H9 (cell line): ENCODE measurements around the gene DIAPH2. TPM values are rescaled to one million over a fixed set of nuclear protein-coding genes. Genes with fewer than 3 reads are reported as not detected.

Source experiments
- DNase-seq: peaks from one replicate; pipeline ENCODE4 v3.0.0-alpha.2; 2017
- H2AFZ ChIP-seq: one replicate; pipeline ENCODE4 v1.6.1; 2013; ENCODE audit warnings: mild to moderate bottlenecking, low read length, control low read depth, moderate library complexity
- H2AK5ac ChIP-seq: 2 replicates; pipeline ENCODE4 v1.6.1; 2013; ENCODE audit warnings: low read length, control low read depth, mixed read lengths; ENCODE audit not compliant: insufficient read length
- H2BK120ac ChIP-seq: one replicate; pipeline ENCODE4 v1.6.1; 2013; ENCODE audit warnings: low read depth, mild to moderate bottlenecking, low read length, control low read depth, inconsistent platforms; ENCODE audit not compliant: poor library complexity, severe bottlenecking
- H2BK12ac ChIP-seq: 2 replicates; pipeline ENCODE4 v1.6.1; 2013; ENCODE audit warnings: low read length, control low read depth, mixed read lengths, low read depth; ENCODE audit not compliant: insufficient read length
- H2BK15ac ChIP-seq: 2 replicates; pipeline ENCODE4 v1.6.1; 2013; ENCODE audit warnings: low read depth, low read length, control low read depth
- H2BK20ac ChIP-seq: one replicate; pipeline ENCODE4 v1.6.1; 2013; ENCODE audit warnings: low read depth, mild to moderate bottlenecking, low read length, control low read depth, inconsistent platforms; ENCODE audit not compliant: poor library complexity, severe bottlenecking
- H2BK5ac ChIP-seq: 2 replicates; pipeline ENCODE4 v1.6.1; 2013; ENCODE audit warnings: low read length, control low read depth, mixed read lengths; ENCODE audit not compliant: insufficient read length
- H3K14ac ChIP-seq: 2 replicates; pipeline ENCODE4 v1.6.1; 2013; ENCODE audit warnings: low read length, control low read depth; ENCODE audit not compliant: insufficient read depth
- H3K18ac ChIP-seq: 2 replicates; pipeline ENCODE4 v1.6.1; 2013; ENCODE audit warnings: low read depth, mild to moderate bottlenecking, mixed read lengths, low read length, control low read depth; ENCODE audit not compliant: insufficient read length
- H3K23ac ChIP-seq: 2 replicates; pipeline ENCODE4 v1.6.1; 2013; ENCODE audit warnings: low read length, control low read depth, mixed read lengths, low read depth; ENCODE audit not compliant: insufficient read length
- H3K23me2 ChIP-seq: 2 replicates; pipeline ENCODE4 v1.6.1; 2013; ENCODE audit warnings: low read depth, mild to moderate bottlenecking, mixed read lengths, low read length, control low read depth; ENCODE audit not compliant: insufficient read length, poor library complexity, severe bottlenecking
- H3K27ac ChIP-seq: 2 replicates; pipeline ENCODE4 v1.5.1; 2013; ENCODE audit warnings: low read length, control low read depth, mixed read lengths, low read depth; ENCODE audit not compliant: insufficient read length
- H3K27me3 ChIP-seq: 2 replicates; pipeline ENCODE4 v1.6.1; 2013; ENCODE audit warnings: low read length, control low read depth, inconsistent platforms; ENCODE audit not compliant: insufficient read depth
- H3K4ac ChIP-seq: 2 replicates; pipeline ENCODE4 v1.6.1; 2013; ENCODE audit warnings: low read depth, mild to moderate bottlenecking, control low read depth, inconsistent platforms, low read length, moderate library complexity
- H3K4me1 ChIP-seq: 2 replicates; pipeline ENCODE4 v1.6.1; 2013; ENCODE audit warnings: low read length, control low read depth, inconsistent platforms; ENCODE audit not compliant: insufficient read depth
- H3K4me2 ChIP-seq: 2 replicates; pipeline ENCODE4 v1.6.1; 2013; ENCODE audit warnings: low read length, control low read depth, mixed read lengths; ENCODE audit not compliant: insufficient read length, insufficient read depth
- H3K56ac ChIP-seq: 2 replicates; pipeline ENCODE4 v1.6.1; 2013; ENCODE audit warnings: low read depth, mild to moderate bottlenecking, mixed read lengths, low read length, control low read depth; ENCODE audit not compliant: insufficient read length
- H3K79me1 ChIP-seq: 2 replicates; pipeline ENCODE4 v1.6.1; 2013; ENCODE audit warnings: low read depth, mild to moderate bottlenecking, moderate library complexity, low read length, control low read depth, inconsistent platforms; ENCODE audit not compliant: insufficient read depth, poor library complexity, severe bottlenecking
- H3K79me2 ChIP-seq: 2 replicates; pipeline ENCODE4 v1.6.1; 2013; ENCODE audit warnings: low read length, control low read depth, inconsistent platforms; ENCODE audit not compliant: insufficient read depth
- H3K9ac ChIP-seq: 2 replicates; pipeline ENCODE4 v1.6.1; 2013; ENCODE audit warnings: low read length, control low read depth, mixed read lengths; ENCODE audit not compliant: insufficient read length; ENCODE audit errors: extremely low read depth
- H3K9me3 ChIP-seq: one replicate; pipeline ENCODE4 v1.6.1; 2013; ENCODE audit warnings: low read depth, low read length, inconsistent platforms; ENCODE audit not compliant: control insufficient read depth
- H3T11ph ChIP-seq: one replicate; pipeline ENCODE4 v1.6.1; 2013; ENCODE audit warnings: mild to moderate bottlenecking, low read length, control low read depth, inconsistent platforms
- H4K20me1 ChIP-seq: one replicate; pipeline ENCODE4 v1.6.1; 2013; ENCODE audit not compliant: control insufficient read depth, insufficient read length, insufficient read depth
- H4K5ac ChIP-seq: 2 replicates; pipeline ENCODE4 v1.6.1; 2013; ENCODE audit warnings: low read depth, mild to moderate bottlenecking, mixed read lengths, low read length, control low read depth; ENCODE audit not compliant: insufficient read length
- H4K8ac ChIP-seq: replicated peaks from 2 replicates; pipeline ENCODE4 v1.6.1; 2013; ENCODE audit warnings: low read length, control low read depth, mixed read lengths, low read depth; ENCODE audit not compliant: insufficient read length
- H4K91ac ChIP-seq: 2 replicates; pipeline ENCODE4 v1.6.1; 2013; ENCODE audit warnings: low read depth, mild to moderate bottlenecking, moderate library complexity, mixed read lengths, low read length, control low read depth; ENCODE audit not compliant: insufficient read length
- H3K27ac Mint-ChIP-seq, 3 experiments: 2 replicates in 2 of 3; 3 replicates in 1 of 3; pipeline ENCODE4 v1.8.0; 2020 to 2021; ENCODE audit warnings: mixed read lengths in 3 of 3, mild to moderate bottlenecking in 1 of 3, moderate library complexity in 1 of 3
- H3K27me3 Mint-ChIP-seq: 2 replicates; pipeline ENCODE4 v1.8.0; 2021; ENCODE audit warnings: low read depth, mild to moderate bottlenecking, moderate library complexity, mixed read lengths
- H3K36me3 Mint-ChIP-seq, 3 experiments: 2 replicates in 2 of 3; 3 replicates in 1 of 3; pipeline ENCODE4 v1.8.0; 2020 to 2021; ENCODE audit warnings: low read depth in 3 of 3, mixed read lengths in 3 of 3; ENCODE audit not compliant: insufficient read depth in 1 of 3
- H3K4me1 Mint-ChIP-seq, 2 experiments: 2 replicates each; pipeline ENCODE4 v1.8.0; 2020; ENCODE audit warnings: mixed read lengths in 2 of 2
- H3K4me3 Mint-ChIP-seq, 2 experiments: 2 replicates in 1 of 2; 3 replicates in 1 of 2; pipeline ENCODE4 v1.8.0; 2020 to 2021; ENCODE audit warnings: mild to moderate bottlenecking in 2 of 2, mixed read lengths in 2 of 2, moderate library complexity in 1 of 2
- H3K9me3 Mint-ChIP-seq, 2 experiments: 2 replicates in 1 of 2; 3 replicates in 1 of 2; pipeline ENCODE4 v1.8.0; 2020; ENCODE audit warnings: mild to moderate bottlenecking in 2 of 2, mixed read lengths in 2 of 2, moderate library complexity in 1 of 2
- WGBS: extraction: QIAGEN DNeasy Blood & Tissue Kit; methylation state at CpG from one replicate; pipeline ENCODE4 v1.1.7; 2013; ENCODE audit warnings: missing lambda C conversion rate, low lambda C conversion rate, mixed read lengths; ENCODE audit not compliant: insufficient read length; ENCODE audit errors: extremely low coverage; 5-methylcytosine and 5-hydroxymethylcytosine counted together
- total RNA-seq: library from RNA; stranded (reverse); gene quantifications from 2 replicates; pipeline ENCODE4 v1.2.1, GENCODE V29; 2021
- TF ChIP-seq, protein P1 (sequence below): fragments of 200-600 bp; sonication (generic); conservative IDR thresholded peaks from 3 replicates; pipeline ENCODE4 v1.8.0; 2021; ENCODE audit warnings: antibody characterized with exemption, mild to moderate bottlenecking

DIAPH2 gene
- total RNA-seq, 1 experiment from 2014 or later: 45.4 TPM

DNA sequence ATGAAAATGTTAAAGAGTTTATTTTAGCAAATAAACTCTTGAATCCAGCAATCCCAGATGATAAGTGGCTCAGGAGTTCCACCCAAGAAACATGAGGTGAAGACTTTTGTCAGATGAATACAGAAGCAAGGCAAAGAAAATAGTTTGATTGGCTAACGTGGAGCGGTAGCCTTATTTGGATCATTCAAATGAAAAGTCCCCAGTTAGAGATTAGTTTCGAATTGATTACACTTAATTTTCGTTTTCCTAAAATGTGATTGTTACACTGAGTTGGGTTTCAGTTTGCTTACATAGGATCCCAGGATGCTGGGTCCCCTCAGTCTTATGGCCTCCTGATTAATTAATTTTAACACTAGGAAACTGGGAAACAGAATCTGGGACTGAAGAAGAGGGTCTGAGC lies 122.7 kb downstream of the DIAPH2 start:
- Histone ChIP-seq H3K27ac (no peak overlapping the region), H2BK120ac (no peak overlapping the region), H3K27me3 (no peaks in the 10 kb centered on the region), H2BK5ac (no peak overlapping the region), H2AK5ac (no peak overlapping the region), H3K9me3 (no peaks in the 10 kb centered on the region), H4K20me1 (no peaks in the 10 kb centered on the region), H4K91ac (no peak overlapping the region), H4K8ac (no peak overlapping the region), H2BK15ac (no peak overlapping the region), H2BK12ac (no peak overlapping the region), H2AFZ (no peak overlapping the region), H4K5ac (no peak overlapping the region), H3K14ac (no peak overlapping the region), H3K4ac (no peak overlapping the region), H3K23ac (no peak overlapping the region), H3K9ac (no peak overlapping the region), H3K79me2 (no peaks in the 10 kb centered on the region), H3K56ac (no peak overlapping the region), H3K18ac (no peak overlapping the region), H3T11ph (no peak overlapping the region), H3K79me1 (no peaks in the 10 kb centered on the region), H3K4me1 (no peaks in the 10 kb centered on the region), H2BK20ac (no peak overlapping the region), H3K4me2 (no peak overlapping the region), H3K23me2 (no peaks in the 10 kb centered on the region)
- Mint-ChIP-seq H3K27me3 (no peaks in the 10 kb centered on the region), H3K9me3 (peaks cover 6 to 12% of the 10 kb centered on the region in 2 experiments), H3K4me1 (no peaks in the 10 kb centered on the region; a peak in 1 of 4 replicates), H3K36me3 (peaks cover 6 to 13% (median 9%) of the 10 kb centered on the region in 3 experiments), H3K4me3 (no peak overlapping the region), H3K27ac (no peak overlapping the region; a peak in 2 of 7 replicates)
- TF ChIP-seq, protein P1, sequence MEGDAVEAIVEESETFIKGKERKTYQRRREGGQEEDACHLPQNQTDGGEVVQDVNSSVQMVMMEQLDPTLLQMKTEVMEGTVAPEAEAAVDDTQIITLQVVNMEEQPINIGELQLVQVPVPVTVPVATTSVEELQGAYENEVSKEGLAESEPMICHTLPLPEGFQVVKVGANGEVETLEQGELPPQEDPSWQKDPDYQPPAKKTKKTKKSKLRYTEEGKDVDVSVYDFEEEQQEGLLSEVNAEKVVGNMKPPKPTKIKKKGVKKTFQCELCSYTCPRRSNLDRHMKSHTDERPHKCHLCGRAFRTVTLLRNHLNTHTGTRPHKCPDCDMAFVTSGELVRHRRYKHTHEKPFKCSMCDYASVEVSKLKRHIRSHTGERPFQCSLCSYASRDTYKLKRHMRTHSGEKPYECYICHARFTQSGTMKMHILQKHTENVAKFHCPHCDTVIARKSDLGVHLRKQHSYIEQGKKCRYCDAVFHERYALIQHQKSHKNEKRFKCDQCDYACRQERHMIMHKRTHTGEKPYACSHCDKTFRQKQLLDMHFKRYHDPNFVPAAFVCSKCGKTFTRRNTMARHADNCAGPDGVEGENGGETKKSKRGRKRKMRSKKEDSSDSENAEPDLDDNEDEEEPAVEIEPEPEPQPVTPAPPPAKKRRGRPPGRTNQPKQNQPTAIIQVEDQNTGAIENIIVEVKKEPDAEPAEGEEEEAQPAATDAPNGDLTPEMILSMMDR: no peak
- DNase-seq: no peak
- no CpG with 5 or more reads among the region's 4 CpGs for WGBS
